Epidermal melanocyte (primary cell): ENCODE data around the gene P3R3URF.

Experiments
- DNase-seq: peaks from one replicate; pipeline ENCODE4 v3.0.0; 2011; ENCODE audit warnings: low spot score; ENCODE audit not compliant: insufficient read length

P3R3URF gene

GRCh38 chr1:46194641-46195193, 18.4 kb upstream of the P3R3URF start:
- no peak for DNase-seq

GRCh38 chr1:46193984-46194570, 17.8 kb upstream of the P3R3URF start:
- DNase-seq: peak; percentile 13

GRCh38 chr1:46193285-46193684, 17.0 kb upstream of the P3R3URF start:
- DNase-seq: peak; percentile 11

- DNase-seq: no peak
Measured at GRCh38 chr1:46192171-46192570, 15.9 kb upstream of the P3R3URF start.

- no peak for DNase-seq
Measured at GRCh38 chr1:46191033-46191701, 14.9 kb upstream of the P3R3URF start.

- DNase-seq: no peak
Measured at GRCh38 chr1:46190539-46190938, 14.3 kb upstream of the P3R3URF start.

- DNase-seq: peak; percentile 90
Measured at GRCh38 chr1:46188295-46189030, 12.2 kb upstream of the P3R3URF start.

GRCh38 chr1:46187106-46187869, 11.0 kb upstream of the P3R3URF start:
- DNase-seq: no peak

GRCh38 chr1:46186076-46186475, 9.8 kb upstream of the P3R3URF start:
- no peak for DNase-seq

GRCh38 chr1:46184920-46185658, 8.8 kb upstream of the P3R3URF start:
- DNase-seq: no peak

- no peak for DNase-seq
Measured at GRCh38 chr1:46183926-46184557, 7.8 kb upstream of the P3R3URF start.

- DNase-seq: peak; percentile 73
Measured at GRCh38 chr1:46183079-46183847, 7.0 kb upstream of the P3R3URF start.

- no peak for DNase-seq
Measured at GRCh38 chr1:46181343-46182260, 5.3 kb upstream of the P3R3URF start.

- DNase-seq: no peak
Measured at GRCh38 chr1:46180082-46180616, 3.9 kb upstream of the P3R3URF start.

GRCh38 chr1:46179138-46180081, 3.1 kb upstream of the P3R3URF start:
- peak; percentile 96 for DNase-seq

- DNase-seq: no peak
Measured at GRCh38 chr1:46175243-46175642, 1.0 kb downstream of the P3R3URF start.
